Lung microvascular endothelial cell (primary cell): ENCODE measurements around the gene NINJ2. TPM values are rescaled to one million over a fixed set of nuclear protein-coding genes. Genes with fewer than 3 reads are reported as not detected.
A peak's percentile ranks its signal among the peaks of the same experiment; 100 is the strongest.

Experiments used
- DNase-seq, 2 donors: peaks; one replicate each; pipeline versions ENCODE4 v3.0.0 to v3.0.0-alpha.2; 2010; ENCODE audit warnings: low read depth in 2 of 2
- total RNA-seq: library from RNA; depleted of rRNA; stranded (reverse); fragments of >200 nt; gene quantifications from 2 replicates; pipeline ENCODE4 v1.2.1, GENCODE V29; 2014

NINJ2 gene
- total RNA-seq, 1 donor from 2014 or later, result 0.79 TPM

GRCh38 chr12:674272-674781 is 11.1 kb upstream of the NINJ2 start:
- peak; percentile 67 to 71 for DNase-seq

GRCh38 chr12:673849-674248 is 10.6 kb upstream of the NINJ2 start:
- no peak for DNase-seq

- DNase-seq, result no peak
These were observed 6.3 kb upstream of the NINJ2 start for GRCh38 chr12:669576-669945.

GRCh38 chr12:668090-668481 is 4.8 kb upstream of the NINJ2 start:
- DNase-seq, result no peak

- no peak for DNase-seq
These were observed 3.6 kb upstream of the NINJ2 start for GRCh38 chr12:666766-667308.

- DNase-seq, result no peak
These were observed 2.8 kb upstream of the NINJ2 start for GRCh38 chr12:666066-666465.

GRCh38 chr12:664779-665092 is 1.5 kb upstream of the NINJ2 start:
- DNase-seq, result no peak

GRCh38 chr12:664075-664778 is 982 bp upstream of the NINJ2 start:
- DNase-seq, result no peak

- no peak for DNase-seq
These were observed 516 bp downstream of the NINJ2 start for GRCh38 chr12:662566-663292.

- DNase-seq, result no peak
These were observed 1.3 kb downstream of the NINJ2 start for GRCh38 chr12:661720-662486.

GRCh38 chr12:659090-659683 is 4.1 kb downstream of the NINJ2 start:
- DNase-seq, result no peak

- DNase-seq, result no peak
These were observed 12.3 kb downstream of the NINJ2 start for GRCh38 chr12:650983-651382.

- no peak for DNase-seq
These were observed 15.7 kb downstream of the NINJ2 start for GRCh38 chr12:647385-648085.

- DNase-seq, result peak; percentile 88 to 97
These were observed 16.5 kb downstream of the NINJ2 start for GRCh38 chr12:646442-647384.

GRCh38 chr12:645563-646071 is 17.6 kb downstream of the NINJ2 start:
- DNase-seq, result peak; percentile 83 to 91

- no peak for DNase-seq
These were observed 18.3 kb downstream of the NINJ2 start for GRCh38 chr12:644818-645552.

GRCh38 chr12:644303-644639 is 19.0 kb downstream of the NINJ2 start:
- no peak for DNase-seq

GRCh38 chr12:643475-644302 is 19.6 kb downstream of the NINJ2 start:
- peak; percentile 47 to 50 for DNase-seq
